Urothelium cell line (cell line): ENCODE measurements around the gene TMA16.

ENCODE experiments used
- DNase-seq: peaks from one replicate; pipeline ENCODE4 v3.0.0; 2011; ENCODE audit warnings: low spot score, mixed read lengths
- FAIRE-seq: peaks from 2 replicates; lab custom pipeline; 2011; peaks lifted over from hg19 to GRCh38; lab: Jason Lieb, UNC

The TMA16 gene

DNA sequence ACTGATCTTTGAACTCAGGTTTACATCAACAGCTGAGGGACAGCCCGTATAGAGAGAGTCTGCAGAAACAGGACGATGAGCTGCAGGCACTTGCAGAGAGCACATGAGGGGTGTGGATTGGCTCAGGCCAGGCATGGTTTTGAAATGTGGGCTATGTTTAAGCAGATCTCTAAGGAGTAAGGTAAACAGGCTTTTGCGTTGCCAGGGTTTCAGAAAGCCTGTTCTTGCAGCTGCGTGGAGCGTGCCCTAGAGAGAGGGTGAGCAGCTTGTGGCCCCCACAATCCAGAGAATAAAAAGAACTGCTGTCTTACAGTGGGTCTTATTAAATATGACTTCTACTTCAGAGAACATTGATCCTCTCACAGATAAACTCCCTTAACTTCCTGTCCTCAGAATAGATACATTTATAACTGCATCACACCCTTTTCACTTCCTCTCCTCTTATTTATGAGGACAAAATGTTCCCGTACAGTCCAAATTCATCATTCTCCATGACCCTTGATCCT, 64.1 kb downstream of the TMA16 start:
- FAIRE-seq (no peak), DNase-seq (no peak)

DNA sequence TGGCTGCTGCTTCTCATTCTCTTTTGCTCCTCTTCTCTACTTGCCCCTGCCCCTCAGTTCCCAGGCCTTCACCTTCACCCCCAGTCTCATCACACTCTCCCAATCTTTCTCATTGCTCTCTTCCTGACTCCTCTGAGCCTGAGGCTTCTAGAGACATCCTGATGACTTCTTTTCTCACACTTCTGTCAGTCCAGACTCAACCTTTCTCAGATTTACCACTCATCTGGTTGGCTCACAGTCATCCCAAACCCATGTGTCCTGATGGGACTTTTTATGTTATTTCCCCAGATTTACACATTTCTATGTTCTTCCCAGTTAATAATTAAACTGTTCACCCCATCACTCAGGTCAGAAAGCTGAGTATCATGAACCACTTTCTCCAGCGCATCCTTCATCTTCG, 68.0 kb downstream of the TMA16 start:
- DNase-seq, result no peak
- no peak for FAIRE-seq

DNA sequence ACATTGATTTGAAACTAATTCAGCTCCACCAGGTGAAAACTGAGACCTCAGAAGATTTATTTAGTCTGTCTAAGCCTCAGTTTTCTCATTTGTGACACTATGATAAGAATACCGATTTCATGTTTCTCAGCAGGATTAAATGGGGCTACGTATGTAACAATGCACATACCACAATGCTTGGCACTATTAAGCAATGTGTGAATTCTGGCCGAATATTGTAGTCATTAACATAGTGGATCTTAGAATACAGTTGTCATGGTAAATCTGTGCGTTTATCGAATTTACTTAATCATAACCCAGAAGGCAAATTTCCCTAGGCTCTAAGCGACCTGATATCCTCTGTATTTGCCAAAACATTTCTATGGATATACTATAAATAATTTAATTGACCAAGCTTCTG, 69.1 kb downstream of the TMA16 start:
- DNase-seq, result no peak
- FAIRE-seq, result no peak

DNA sequence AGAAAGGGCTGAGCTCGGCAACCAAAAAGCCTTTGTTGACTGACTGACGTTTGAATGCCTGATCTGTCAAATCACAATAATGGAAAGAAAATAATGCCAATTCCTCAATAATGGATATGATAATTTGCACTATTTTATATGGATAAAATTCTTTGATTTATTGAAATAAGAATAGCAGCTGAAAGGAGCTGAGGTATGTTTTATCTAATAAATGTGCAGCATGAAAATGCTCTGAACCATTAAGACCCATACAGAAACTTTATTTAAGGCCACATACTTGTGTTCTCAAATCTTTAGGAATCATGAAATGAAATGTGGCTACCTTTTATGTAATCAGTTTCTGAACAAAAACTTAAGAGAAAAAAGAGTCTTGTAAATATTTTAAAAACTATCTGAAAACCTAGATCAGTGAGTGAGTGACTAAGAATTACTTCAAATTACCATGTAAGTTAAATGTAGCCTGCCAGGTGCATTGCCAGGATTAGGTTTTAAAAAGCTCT, 69.8 kb downstream of the TMA16 start:
- FAIRE-seq (no peak), DNase-seq (no peak)

DNA sequence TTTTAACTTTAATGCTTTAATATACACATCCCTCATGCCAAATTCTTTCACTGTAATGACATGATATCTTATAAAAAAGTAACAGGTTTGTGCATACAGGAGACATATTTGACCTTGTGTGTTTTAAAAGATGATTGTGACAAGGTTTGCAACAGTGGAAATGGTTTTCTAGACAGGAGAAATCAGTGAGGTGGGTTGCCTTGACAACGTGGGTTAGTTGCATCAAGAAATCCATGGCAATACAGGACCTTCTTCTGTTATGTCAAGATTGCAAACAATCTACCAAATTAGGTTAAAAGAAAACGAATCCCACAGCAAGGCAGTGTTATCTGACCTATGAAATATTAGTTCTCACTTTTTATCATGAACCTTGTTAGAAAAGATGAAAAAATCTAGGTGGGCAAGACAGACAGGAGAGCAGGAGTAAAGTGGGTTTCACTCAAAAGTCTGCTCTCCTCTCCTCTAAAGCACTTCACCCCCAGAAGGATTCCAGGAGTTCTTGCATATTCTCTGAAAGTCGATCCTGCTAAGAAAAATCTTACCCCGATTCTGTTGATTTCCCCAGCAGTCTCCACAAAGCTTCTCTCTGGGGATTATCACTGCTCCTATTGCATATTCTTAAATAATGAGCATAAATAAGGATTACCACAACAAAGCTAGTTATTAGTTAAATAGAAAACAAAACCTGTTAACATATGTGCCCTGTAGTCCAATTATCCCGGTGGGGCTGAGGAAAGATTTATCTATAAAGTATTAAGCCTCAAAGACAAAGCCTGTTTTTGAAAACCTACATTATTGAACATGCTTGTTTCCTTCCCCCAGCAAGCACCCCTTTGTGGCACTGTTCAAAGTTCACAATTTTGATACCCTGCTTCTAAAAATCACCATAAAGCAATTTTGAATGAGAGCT, 71.0 kb downstream of the TMA16 start:
- no peak for DNase-seq
- FAIRE-seq, result no peak

DNA sequence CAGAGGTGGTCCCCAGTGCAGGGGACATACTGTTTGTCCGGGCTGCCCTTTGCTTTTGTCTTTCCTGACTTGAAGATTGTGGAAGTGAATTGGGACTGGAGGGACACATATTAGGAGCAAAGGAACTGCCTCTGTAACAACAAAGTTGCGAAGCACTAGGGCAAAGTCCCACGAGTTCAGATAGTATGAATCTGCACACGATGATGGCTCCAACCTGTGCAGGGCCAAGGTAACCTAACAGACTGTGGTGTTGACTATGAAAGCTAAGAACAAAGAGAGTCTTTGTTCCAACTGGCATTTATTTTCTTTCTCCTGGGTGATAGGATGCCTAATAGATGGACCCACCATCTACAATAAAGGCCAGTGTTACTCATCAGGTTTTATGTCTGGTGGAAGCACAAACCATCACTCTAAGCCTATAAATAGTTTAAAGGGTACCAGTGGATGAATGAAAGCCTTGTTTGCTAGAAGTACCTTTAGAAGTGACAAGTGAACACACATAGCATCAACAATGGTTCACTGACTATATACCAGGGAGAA, 71.8 kb downstream of the TMA16 start:
- no peak for FAIRE-seq

DNA sequence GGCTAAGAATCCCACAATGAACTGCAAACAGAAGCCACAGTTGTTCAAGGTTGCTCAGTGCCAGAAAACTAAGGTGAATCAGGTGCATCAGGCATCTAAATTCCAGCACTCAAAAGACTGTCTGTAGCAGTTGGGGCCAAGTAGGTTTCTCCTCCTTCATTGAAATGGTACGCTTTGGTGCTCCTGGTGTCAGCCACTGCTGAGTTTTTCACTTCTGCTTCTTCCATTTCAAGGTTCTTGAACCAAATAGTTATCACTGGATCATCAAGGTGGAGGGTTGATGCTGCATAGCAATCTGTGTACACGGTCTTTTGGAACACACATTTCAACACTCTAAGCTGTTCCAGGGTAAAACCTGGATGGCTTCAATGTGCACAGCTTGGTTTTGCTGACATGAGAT, 74.4 kb downstream of the TMA16 start:
- FAIRE-seq (no peak), DNase-seq (no peak)

More for the DNA sequence above, 71.8 kb downstream of the TMA16 start:
- DNase-seq, result no peak
